NCI-H2107 treated with DMSO at 0.1 percent for 48 hours (cell line): ENCODE measurements around the gene NDUFV2.
A peak's percentile ranks its signal among the peaks of the same experiment; 100 is the strongest.
"Not testable (repeated sequence)": the region's sequence is repeated elsewhere in the genome, so short reads cannot be mapped to it uniquely, and the experiment has no call there.

ENCODE experiments used
- DNase-seq: peaks from one replicate; lab custom pipeline; 2025; ENCODE audit not compliant: unreplicated experiment; lab: John Stamatoyannopoulos, UW

Gene NDUFV2

GRCh38 chr18:9088727-9089126, 13.8 kb upstream of the NDUFV2 start:
- not testable (repeated sequence) for DNase-seq

GRCh38 chr18:9090578-9090977, 11.9 kb upstream of the NDUFV2 start:
- DNase-seq, result no peak

DNA sequence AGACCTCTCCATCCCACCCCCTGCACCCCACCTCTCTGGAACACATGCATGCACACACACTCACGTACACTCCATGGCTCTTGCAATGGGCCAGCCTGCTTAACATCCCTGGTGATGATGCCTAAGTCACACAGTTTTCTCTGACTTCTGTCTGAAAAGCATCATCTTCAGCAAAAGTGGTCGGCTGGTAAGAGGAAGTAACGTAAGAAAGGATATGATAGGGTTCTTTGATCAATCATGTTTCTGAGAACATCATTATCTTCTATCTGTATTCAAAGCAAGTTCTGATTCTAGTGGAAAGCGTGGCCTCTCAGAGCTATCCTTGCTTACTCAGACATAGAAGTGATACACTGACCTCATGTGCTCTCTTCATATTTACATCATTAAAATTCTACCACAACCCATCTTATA, 11.4 kb upstream of the NDUFV2 start:
- no peak for DNase-seq

GRCh38 chr18:9092665-9093064, 9.8 kb upstream of the NDUFV2 start:
- no peak for DNase-seq

GRCh38 chr18:9093109-9093508, 9.4 kb upstream of the NDUFV2 start:
- DNase-seq, result not testable (repeated sequence)

DNA sequence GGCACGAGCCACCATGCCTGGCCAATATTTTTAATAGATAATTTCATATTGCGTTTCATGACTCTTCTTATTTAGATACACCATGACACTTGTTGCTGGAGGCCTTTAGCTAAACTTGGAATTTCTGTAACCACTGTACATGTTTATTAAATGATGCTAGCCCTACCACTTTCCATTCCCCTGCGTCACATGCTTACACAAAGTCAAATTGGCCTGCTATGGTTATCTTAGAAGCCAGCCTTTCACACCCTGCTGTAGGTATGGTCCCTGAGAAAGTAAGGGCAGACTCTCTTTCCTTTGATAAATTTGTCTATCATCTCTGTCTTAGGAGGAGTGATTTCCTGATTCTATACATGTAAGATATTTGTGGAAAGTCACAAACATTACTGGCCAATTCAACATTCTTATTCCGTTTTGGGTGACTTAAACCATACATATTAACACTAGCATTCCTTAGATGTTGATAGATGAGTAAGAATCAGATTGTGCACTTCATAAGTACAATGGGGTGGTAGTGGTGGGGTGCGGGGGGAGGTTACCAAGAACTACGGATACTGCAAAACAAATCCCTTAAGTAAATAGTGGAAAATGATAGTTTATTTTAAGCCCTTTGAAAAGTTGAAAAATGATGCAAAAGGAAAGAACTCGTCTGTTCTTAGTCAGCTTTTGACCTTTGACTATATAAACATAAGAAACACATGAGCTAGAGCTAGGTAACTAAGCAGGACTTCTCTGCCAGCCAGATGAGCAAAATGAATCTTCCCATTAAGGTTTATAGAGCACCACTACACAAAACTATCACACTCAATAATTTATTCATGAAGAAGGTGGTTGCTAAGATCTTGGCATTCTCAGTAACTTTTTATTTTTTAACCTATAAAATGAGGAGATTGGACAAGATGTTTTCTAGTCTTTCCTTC, 7.9 kb upstream of the NDUFV2 start:
- DNase-seq, result no peak

DNA sequence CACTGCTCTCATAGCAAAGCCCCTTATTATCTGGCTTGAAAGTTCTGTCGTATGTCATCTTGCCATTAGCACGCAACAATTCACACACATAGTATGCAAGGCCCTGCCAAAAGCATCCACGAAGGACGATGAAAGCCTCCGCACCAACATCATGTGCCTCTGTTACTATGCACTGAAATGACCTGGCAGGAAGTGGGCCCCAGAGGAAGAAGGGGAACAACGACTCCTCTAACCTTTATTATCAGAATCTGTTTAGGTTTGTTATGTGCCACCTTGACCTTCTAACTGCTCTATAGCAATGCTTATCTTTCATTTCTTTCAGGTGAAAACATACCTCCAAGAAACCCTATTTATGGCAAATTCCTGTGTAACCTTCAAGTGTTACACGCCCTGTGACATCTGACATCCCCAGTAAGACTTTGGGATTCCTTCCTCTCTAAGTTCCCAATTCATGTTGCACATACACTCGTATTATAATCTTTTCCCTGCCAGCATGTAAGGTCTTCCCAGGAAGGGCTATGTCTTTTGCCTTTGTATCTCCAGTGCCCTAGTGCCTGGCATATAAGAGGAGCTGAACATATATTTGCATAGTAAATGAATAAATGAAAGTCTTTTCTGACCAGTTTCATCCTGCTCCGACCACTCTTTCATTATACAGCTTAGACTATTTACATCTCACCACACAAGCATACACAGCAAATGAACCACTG, 7.0 kb upstream of the NDUFV2 start:
- DNase-seq, result no peak

GRCh38 chr18:9096007-9096371, 6.5 kb upstream of the NDUFV2 start:
- DNase-seq, result no peak

DNA sequence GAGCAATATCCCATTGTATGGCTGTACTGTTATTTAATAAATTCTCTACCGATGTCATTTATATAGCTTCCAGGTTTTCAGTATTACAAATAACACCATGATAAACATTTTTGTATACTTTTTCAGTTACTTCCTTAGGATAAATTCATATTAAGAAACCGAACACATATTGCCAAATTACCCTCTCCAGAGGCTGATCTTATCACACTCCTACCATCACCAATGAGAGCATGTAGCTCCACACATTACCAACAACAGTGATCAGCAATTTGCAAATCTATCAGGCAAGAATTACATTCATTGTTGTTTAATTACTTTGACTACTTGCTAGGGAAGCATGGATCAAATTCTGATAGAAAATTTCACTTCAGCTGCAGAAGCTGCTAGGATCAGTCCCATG, 5.8 kb upstream of the NDUFV2 start:
- no peak for DNase-seq

- DNase-seq, result no peak
Observed at GRCh38 chr18:9097349-9097748, 5.2 kb upstream of the NDUFV2 start.

GRCh38 chr18:9100796-9101195, 1.7 kb upstream of the NDUFV2 start:
- no peak for DNase-seq

DNA sequence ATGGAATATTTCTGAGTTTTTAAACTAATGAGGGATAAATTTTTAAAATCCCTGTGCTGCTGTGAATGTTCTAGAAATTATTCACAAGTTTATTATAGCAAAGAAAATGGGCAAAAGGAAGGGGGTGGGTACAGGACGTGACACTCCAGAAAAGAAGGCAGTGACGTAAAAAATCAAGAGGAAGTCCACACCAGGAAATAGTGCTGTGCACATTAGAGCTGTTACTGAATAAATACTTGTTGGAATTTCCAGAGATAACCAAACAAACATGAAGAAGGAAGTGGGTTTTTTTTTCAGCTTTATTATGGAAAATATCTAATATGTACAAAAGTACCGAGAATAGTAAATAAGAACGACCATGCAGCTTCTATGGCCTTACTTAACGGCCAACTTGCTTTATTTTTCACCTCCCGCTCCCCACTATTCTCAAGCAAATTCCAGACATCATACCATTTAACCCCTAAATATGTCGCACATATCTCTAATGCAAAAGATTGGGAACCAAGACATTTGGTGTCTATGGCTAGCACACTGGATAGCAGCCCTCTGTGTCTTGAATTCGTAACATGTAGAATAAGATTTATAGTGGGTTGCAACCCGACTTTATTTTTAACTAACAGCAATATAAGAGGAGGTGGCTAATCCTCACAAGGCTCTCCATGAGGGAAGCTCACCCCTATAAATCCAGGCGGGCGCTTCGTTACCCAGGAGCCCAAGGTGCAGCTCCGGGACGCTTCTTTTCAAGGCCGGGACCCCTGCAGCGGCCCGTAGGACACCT, 580 bp upstream of the NDUFV2 start:
- no peak for DNase-seq

DNA sequence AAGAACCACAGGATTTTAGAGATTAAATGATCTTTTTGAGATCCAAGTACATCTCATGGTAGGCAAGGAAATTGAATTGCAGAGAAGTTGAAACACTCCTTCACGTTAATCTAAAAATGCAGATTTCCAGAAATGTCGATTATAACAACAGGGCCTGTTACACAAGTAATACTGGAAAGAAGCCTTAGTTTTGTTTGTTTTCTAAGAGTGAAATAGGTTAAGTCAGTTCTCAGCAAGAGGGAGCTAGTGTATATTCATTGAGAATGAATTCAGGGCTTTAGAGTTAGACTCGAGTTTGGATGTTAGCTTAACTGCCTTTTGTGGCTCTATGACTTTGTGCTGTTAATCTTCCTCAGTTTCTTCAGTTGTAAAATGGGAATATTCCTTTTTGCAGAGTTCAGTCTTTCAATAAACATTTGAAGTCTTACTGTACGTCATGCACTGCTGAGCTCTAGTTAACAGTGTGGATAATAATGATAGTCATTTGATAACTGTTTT, 926 bp downstream of the NDUFV2 start:
- DNase-seq, result peak; percentile 10

GRCh38 chr18:9104244-9104901, 1.9 kb downstream of the NDUFV2 start:
- no peak for DNase-seq

DNA sequence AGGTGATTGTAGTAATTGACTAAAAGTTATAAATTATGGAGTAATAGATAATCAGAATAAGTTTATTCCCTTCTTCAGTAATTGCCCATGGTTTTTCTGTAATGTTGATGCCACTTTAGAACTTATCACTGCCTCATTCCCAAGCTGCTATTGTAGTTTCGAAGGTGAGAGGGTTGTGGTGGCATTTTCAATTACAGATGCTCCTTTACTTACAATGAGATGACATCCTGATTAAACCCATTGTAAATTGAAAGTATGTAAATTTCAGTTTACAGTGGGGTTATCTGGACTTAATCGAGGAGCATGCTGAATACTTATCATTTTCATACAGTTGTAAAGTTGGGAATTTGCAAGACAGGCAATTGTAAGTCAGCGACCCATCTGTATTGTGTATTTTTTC, 2.9 kb downstream of the NDUFV2 start:
- DNase-seq, result no peak

- no peak for DNase-seq
Observed at GRCh38 chr18:9106094-9106493, 3.6 kb downstream of the NDUFV2 start.

DNA sequence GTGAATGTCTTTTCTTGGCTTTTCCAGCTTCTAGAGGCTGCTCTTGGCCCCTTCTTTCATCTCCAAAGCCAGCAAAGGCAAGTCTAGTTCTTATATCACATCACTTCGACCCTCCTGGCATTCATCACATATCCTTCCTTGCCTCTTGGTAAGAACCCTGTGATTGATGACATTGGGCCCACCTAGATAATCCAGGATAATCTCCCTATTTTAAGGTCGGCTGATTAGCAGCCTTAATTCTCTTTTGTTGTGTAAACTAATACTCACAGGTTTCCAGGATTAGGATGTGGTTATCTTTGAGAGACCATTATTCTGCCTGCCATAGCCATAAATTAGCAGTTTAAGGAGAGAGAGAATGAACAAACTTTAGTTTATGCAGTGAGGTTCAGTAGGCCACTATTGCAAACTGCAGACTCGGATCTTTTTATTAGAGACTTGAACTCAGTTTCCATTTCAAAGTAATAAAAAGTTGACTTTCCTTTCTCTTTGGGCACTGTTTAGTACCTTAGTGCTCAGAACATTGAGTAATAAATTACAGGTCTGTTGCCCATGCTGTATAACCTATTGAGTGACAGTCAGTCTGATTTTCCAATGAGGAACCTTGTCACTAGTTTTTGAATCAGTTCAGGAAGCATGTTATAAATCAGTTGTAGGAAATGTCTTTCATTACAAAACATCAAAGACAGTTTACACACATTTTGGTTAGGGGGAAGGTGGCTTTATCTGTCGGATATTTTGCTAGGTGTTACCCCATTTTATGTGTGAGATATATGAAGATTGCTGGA, 4.5 kb downstream of the NDUFV2 start:
- no peak for DNase-seq

DNA sequence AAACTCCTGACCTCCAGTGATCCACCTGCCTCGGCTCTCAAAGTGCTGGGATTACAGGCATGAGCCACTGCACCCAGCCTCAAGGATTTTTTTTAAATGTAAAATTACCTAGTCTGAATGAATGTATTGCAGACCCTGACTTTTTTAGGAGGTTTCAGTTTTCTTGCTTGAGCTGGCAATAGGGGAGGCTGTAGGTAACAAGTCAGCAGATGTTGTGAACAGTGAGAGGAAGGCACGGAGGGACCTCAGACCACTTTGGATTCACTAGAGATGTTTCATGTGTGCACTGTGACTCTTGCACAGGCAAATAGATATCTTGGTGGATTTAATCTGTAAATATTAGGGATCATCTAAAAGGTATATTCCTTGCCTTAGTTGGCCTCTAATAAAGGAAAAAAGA, 6.4 kb downstream of the NDUFV2 start:
- no peak for DNase-seq

- no peak for DNase-seq
Observed at GRCh38 chr18:9109523-9109922, 7.0 kb downstream of the NDUFV2 start.

DNA sequence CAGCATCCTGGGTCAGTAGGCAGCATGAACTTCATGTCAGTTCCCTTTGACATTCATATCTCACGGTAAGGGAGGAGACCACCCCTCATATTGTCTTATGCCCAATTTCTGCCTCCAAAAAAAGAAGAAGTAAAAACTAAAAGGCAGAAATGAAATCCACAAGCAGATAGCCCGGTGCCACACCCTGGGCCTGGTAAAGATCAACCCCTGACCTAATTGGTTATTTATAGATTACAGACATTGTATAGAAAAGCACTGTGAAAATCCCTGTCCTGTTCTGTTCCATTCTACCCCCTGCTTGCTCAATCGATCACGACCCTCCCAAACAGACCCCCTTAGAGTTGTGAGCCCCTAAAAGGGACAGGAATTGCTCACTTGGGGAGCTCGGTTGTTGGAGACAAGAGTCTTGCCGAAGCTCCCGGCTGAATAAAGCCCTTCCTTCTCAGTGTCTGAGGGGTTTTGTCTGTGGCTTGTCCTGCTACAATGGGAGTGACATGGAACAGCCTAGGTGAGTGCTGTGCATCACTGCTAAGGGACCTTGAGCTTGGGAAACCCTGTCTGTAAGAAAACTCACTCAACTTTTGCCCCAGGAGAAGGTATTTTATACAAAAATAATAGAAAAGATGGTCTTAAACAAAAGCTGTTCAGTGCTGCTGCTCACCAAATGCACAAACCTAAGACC, 11.1 kb downstream of the NDUFV2 start:
- no peak for DNase-seq
